Mucosa of descending colon (tissue), 3 donors: Measurements from ENCODE around the gene FAM174A. TPM values are rescaled to one million over a fixed set of nuclear protein-coding genes. Genes with fewer than 3 reads are reported as not detected.

ENCODE experiments used
- ATAC-seq: fragments of 200-7000 bp; cut with Tn5 transposase; one replicate; pipeline ENCODE4 v1.9.1; 2020; ENCODE audit warnings: mild to moderate bottlenecking, moderate library complexity
- DNase-seq, 3 donors: peaks; one replicate each; pipeline ENCODE4 v3.0.0-alpha.2; 2020
- H3K36me3 ChIP-seq: fragments of 200-600 bp; one replicate; pipeline ENCODE4 v1.8.0; 2021; ENCODE audit warnings: low read depth, mild to moderate bottlenecking
- H3K4me1 ChIP-seq: fragments of 200-600 bp; one replicate; pipeline ENCODE4 v1.8.0; 2021; ENCODE audit warnings: low read depth, mild to moderate bottlenecking
- H3K4me3 ChIP-seq: fragments of 200-600 bp; one replicate; pipeline ENCODE4 v1.8.0; 2021; ENCODE audit warnings: mild to moderate bottlenecking
- H3K9me3 ChIP-seq: fragments of 200-600 bp; one replicate; pipeline ENCODE4 v1.8.0; 2021; ENCODE audit warnings: mild to moderate bottlenecking
- intact Hi-C, 2 donors: fragments of 100-400 bp; cut with DNase I in 1 of 2; cut with micrococcal nuclease in 1 of 2; formaldehyde crosslinking; loops; one replicate each; pipeline versions ENCODE4 v1.11.0 to v1.11.1; 2022; cut with DNase I, micrococcal nuclease
- total RNA-seq, 3 donors: library from RNA; stranded (reverse); fragmentation: NEBNext Ultra II Directional in 2 of 3; extraction: Animal tissue kit (Norgen Biotek cat#: 25700) in 2 of 3; gene quantifications; one replicate each; pipeline versions ENCODE4 v1.2.1 to v1.2.4, GENCODE V29; 2021 to 2023
- TF ChIP-seq, protein P1 (sequence below): fragments of 200-600 bp; IDR thresholded peaks from one replicate; pipeline ENCODE4 v1.8.0; 2022; ENCODE audit warnings: antibody characterized with exemption, mild to moderate bottlenecking
- donor health status: DM: no; HTN: no; CAD: no; lungs with moderate emphysema.
- donor health status: DM: no; HTN: no; CAD: no.
- donor health status: DM: no; HTN: yes; CAD: no.

The FAM174A gene
- total RNA-seq, 3 donors from 2014 or later = 14.0 to 15.7 (median 14.5) TPM

DNA sequence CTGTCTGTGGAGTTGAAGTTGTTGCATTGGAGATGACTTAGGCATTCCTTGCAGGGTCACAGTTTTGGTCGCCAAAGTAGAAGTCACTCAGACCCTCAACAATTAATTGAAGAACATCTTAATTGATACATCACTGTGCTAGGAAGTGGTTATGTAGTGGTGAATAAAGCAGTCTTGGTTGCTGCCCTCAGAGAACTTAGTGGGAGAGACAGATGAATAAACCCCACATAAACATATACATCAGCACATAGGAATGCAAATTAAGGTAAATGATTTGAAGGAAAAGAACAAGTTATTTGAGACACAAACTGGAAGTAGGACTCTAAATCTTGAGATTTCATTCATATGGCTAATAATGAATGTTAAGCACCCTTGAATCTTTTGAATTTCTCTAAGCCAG, 25.7 kb downstream of the FAM174A start:
- Histone ChIP-seq H3K4me1 (no peaks in the 10 kb centered on the region), H3K9me3 (no peaks in the 10 kb centered on the region), H3K36me3 (no peaks in the 10 kb centered on the region), H3K4me3 (no peak overlapping the region)
- DNase-seq (no peak), ATAC-seq (no peak)
- intact Hi-C loops = no loop called here
- TF ChIP-seq, protein P1, sequence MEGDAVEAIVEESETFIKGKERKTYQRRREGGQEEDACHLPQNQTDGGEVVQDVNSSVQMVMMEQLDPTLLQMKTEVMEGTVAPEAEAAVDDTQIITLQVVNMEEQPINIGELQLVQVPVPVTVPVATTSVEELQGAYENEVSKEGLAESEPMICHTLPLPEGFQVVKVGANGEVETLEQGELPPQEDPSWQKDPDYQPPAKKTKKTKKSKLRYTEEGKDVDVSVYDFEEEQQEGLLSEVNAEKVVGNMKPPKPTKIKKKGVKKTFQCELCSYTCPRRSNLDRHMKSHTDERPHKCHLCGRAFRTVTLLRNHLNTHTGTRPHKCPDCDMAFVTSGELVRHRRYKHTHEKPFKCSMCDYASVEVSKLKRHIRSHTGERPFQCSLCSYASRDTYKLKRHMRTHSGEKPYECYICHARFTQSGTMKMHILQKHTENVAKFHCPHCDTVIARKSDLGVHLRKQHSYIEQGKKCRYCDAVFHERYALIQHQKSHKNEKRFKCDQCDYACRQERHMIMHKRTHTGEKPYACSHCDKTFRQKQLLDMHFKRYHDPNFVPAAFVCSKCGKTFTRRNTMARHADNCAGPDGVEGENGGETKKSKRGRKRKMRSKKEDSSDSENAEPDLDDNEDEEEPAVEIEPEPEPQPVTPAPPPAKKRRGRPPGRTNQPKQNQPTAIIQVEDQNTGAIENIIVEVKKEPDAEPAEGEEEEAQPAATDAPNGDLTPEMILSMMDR = no peak

DNA sequence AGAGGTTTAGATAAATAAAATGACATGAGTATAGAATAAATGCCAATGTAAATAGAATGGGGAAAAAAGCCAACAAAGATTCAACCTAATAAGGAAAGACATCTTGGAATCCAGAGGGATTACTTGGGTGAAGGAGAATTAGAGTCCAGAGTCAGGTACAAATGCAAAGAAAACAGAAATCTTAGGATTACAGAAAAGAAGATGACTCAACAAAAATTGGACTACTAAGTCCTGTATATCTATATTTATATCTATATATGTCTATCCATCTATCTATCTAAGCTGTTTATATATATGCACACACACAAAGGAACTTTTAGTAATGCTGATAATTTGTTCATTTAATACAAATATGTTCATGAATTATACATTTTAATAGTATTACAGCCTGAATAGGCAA, 27.6 kb downstream of the FAM174A start:
- Histone ChIP-seq H3K4me3 (no peak overlapping the region), H3K9me3 (no peaks in the 10 kb centered on the region), H3K36me3 (no peaks in the 10 kb centered on the region), H3K4me1 (no peaks in the 10 kb centered on the region)
- DNase-seq = no peak
- TF ChIP-seq, protein P1 = no peak
- no peak for ATAC-seq
- intact Hi-C loops = no loop called here

GRCh38 chr5:100566382-100567141, 31.4 kb downstream of the FAM174A start:
- DNase-seq = no peak
- H3K4me1 ChIP-seq = no peaks in the 10 kb centered on the region
- H3K36me3 ChIP-seq = no peaks in the 10 kb centered on the region
- intact Hi-C loops = no loop called here
- TF ChIP-seq, protein P1 = no peak
- no peaks in the 10 kb centered on the region for H3K9me3 ChIP-seq
- H3K4me3 ChIP-seq = no peak overlapping the region
- no peak for ATAC-seq

DNA sequence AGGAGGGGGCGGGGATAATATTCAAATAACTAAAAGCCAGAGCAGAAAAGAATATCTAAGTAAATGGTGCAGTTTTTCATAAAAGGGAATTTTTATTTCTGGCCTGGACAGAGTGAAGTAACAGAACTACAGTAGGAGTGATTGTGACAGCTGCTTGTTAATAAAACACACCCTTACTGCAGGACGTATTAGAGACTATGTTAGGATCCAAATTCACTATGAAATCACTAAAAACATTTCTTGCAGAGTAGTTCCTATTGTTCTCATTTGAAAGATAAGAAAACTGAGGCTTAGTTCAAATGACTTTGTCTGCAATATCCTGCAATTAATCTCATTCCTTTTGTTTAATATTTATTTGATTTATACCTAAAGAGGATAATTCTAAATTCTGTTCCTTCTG, 39.5 kb downstream of the FAM174A start:
- intact Hi-C loops = no loop called here
- H3K9me3 ChIP-seq = no peaks in the 10 kb centered on the region
- no peaks in the 10 kb centered on the region for H3K36me3 ChIP-seq
- TF ChIP-seq, protein P1 = no peak
- no peaks in the 10 kb centered on the region for H3K4me1 ChIP-seq
- no peak overlapping the region for H3K4me3 ChIP-seq
- no peak for DNase-seq
- no peak for ATAC-seq

- ATAC-seq (no peak), DNase-seq (no peak)
- Histone ChIP-seq H3K9me3 (no peaks in the 10 kb centered on the region), H3K4me1 (no peaks in the 10 kb centered on the region), H3K36me3 (no peaks in the 10 kb centered on the region), H3K4me3 (no peak overlapping the region)
- TF ChIP-seq, protein P1 = no peak
- intact Hi-C loops = no loop called here
Measured at GRCh38 chr5:100575815-100576214, 40.6 kb downstream of the FAM174A start.
